ENCODE measurements around the gene TMEM135.

DNA sequence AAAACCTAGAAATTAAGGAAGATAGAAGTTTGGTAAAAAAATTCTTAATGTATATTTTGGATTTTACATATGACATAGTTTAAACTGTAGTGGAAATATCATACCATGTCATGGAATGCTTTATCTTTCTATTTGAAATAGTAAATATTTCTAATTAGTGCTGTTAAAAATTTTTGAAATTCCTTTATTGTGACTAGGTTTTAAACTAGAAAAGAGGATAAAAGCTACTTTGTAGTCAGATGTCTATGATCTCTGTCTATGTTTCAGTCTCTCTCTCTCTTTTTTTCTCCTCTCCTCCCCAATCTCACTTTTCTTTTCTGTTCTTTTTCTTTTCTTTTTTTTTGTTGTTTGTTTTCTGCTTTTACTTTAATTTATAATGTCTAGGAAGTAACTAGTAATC, 226.2 kb downstream of the TMEM135 start:
- TF ChIP-seq TAF1 (IDR thresholded peaks at IDR 0.05; ENCODE audit: borderline replicate concordance, low read depth, low read length): no peak
- TF ChIP-seq POLR2AphosphoS5 (IDR thresholded peaks at IDR 0.05; ENCODE audit: low read depth, low read length): no peak
